ENCODE results near the gene LAMTOR4. TPM values are rescaled to one million over a fixed set of nuclear protein-coding genes. Genes with fewer than 3 reads are reported as not detected.
A peak's percentile ranks its signal among the peaks of the same experiment; 100 is the strongest.

LAMTOR4 gene
- total and polyA plus RNA-seq, 10 of the 15 experiments (the other 5 are each of a cell fraction or from before 2014, with no cell fraction given), result 73.4 to 297 (median 196) TPM

- TF ChIP-seq NR2C2 (IDR thresholded peaks at IDR 0.05; ENCODE audit: borderline replicate concordance, control insufficient read depth, insufficient read length, low read depth) (no peak), YBX1 (IDR thresholded peaks at IDR 0.05) (no peak), NKRF (conservative IDR thresholded peaks at IDR 0.05) (peak; percentile 80; the same call in 1 of the 2 replicates), TARDBP (IDR thresholded peaks at IDR 0.05; ENCODE audit: borderline replicate concordance) (no peak), HSF1 (IDR thresholded peaks at IDR 0.05; ENCODE audit: low read depth, low read length) (no peak), RAD51 (IDR thresholded peaks at IDR 0.05) (peak; percentile 61), USF2 (IDR thresholded peaks at IDR 0.05; ENCODE audit: borderline replicate concordance, low read depth, low read length) (no peak; the same call in 1 of the 2 replicates), LARP7 (IDR thresholded peaks at IDR 0.05) (peak; percentile 71; the same call in 1 of the 2 replicates), ZNF24 (IDR thresholded peaks at IDR 0.05) (no peak), CHD1 (IDR thresholded peaks at IDR 0.05; ENCODE audit: low read depth, low read length) (no peak), CBX5 (IDR thresholded peaks at IDR 0.05; ENCODE audit: low read depth) (0 out of 2 replicates have a peak, but pooled peaks have one; percentile 70), IRF4 (IDR thresholded peaks at IDR 0.05; ENCODE audit: low read depth, low read length) (0 out of 2 replicates have a peak, but pooled peaks have one; percentile 11), ZNF687 (IDR thresholded peaks at IDR 0.05) (peak; percentile 59; the same call in 1 of the 2 replicates), PAX5 (IDR thresholded peaks at IDR 0.05; ENCODE audit: borderline replicate concordance, low read depth, low read length) (0 out of 2 replicates have a peak, but pooled peaks have one; percentile 26), BACH1 (IDR thresholded peaks at IDR 0.05; ENCODE audit: borderline replicate concordance) (peak; percentile 45; the same call in 1 of the 2 replicates), POLR2AphosphoS2 (IDR thresholded peaks at IDR 0.05; ENCODE audit: low read depth, low read length) (no peak), SMC3 (IDR thresholded peaks at IDR 0.05; ENCODE audit: borderline replicate concordance, low read length) (0 out of 2 replicates have a peak, but pooled peaks have one; percentile 10), IRF3 (IDR thresholded peaks at IDR 0.05) (no peak), TAF1 (IDR thresholded peaks at IDR 0.05; ENCODE audit: borderline replicate concordance, low read depth, low read length) (peak; percentile 35; the same call in 1 of the 2 replicates)
These were observed 22.3 kb upstream of the LAMTOR4 start (continued) for GRCh38 chr7:100126239-100126930.

All from GM12878 (cell line).